GM21576 (cell line): ENCODE data around the gene PLEKHG1.

Experiments
- ATAC-seq: cut with Tn5 transposase; IDR thresholded peaks from one replicate; pipeline ENCODE4 v1.9.1; 2021; ENCODE audit warnings: mild to moderate bottlenecking, moderate library complexity; ENCODE audit not compliant: unreplicated experiment

Gene PLEKHG1

GRCh38 chr6:150599199-150600009 lies at the start of gene PLEKHG1:
PLEKHG1 (plus strand) TSS chr6:150599885; CDS start chr6:150733682, 133,797 bp downstream.
- peak; percentile 73 for ATAC-seq

GRCh38 chr6:150550244-150550643 lies 49.4 kb upstream of the PLEKHG1 start:
- ATAC-seq = no peak

- no peak for ATAC-seq
Observed at GRCh38 chr6:150557043-150557599, 42.6 kb upstream of the PLEKHG1 start.

- no peak for ATAC-seq
Observed at GRCh38 chr6:150560004-150560883, 39.4 kb upstream of the PLEKHG1 start.

GRCh38 chr6:150560884-150561219 lies 38.8 kb upstream of the PLEKHG1 start:
- no peak for ATAC-seq

DNA sequence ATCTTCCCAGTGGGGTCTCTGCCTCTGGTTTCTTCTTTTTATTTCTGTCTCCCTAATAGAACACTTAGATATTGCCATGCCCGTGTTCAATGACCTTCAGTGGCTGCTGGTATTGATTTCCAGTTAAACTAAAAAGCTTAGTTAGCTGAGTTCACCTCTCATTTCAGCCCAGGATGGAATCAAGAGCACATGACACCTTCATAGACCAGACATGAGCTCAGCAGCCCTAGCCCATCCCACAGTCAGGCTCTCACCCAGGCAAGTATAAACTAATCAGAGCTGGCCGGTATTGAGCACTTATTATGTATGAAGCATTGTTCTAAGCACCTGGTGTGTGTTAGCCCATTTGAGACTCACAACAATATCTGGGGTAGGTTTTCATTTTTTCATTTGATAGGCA lies 33.7 kb upstream of the PLEKHG1 start:
- ATAC-seq = no peak

DNA sequence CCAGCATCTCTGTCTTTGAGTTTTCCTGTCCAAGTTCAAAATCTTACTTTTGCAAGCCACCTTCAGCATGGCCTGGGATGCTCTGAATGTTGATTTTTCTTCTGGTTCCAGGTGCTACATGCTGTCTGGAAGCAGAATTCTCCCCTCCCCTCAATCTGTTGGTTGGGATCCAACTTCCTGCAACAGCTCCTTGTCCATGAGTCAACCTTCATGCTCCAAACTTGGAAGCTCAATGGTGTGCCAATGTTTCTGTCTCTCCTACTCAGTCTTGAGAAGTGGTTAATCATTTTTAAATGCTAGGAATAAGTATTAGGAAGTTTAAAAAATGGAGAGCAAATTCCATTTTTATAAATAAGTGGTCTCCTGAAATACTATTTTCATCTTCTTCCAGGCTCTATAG lies 33.2 kb upstream of the PLEKHG1 start:
- no peak for ATAC-seq

DNA sequence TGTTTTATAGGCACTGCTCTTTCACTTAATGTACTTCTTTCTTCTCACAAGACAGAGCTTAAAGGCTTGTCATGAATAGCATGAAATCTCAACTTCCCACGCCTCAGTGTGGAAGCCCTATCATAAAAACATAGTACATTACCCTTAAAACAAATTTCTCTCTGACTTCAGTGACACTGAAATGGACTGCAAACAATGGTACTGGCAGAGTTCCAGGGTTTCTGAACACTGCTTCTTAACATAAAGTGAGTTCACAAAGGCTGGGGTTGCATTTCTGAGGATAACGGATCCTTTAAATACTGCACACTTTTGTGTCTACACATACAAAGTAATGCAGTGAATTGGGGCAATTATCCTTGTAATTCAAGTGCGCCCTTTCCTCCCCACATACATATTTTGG lies 32.3 kb upstream of the PLEKHG1 start:
- no peak for ATAC-seq

DNA sequence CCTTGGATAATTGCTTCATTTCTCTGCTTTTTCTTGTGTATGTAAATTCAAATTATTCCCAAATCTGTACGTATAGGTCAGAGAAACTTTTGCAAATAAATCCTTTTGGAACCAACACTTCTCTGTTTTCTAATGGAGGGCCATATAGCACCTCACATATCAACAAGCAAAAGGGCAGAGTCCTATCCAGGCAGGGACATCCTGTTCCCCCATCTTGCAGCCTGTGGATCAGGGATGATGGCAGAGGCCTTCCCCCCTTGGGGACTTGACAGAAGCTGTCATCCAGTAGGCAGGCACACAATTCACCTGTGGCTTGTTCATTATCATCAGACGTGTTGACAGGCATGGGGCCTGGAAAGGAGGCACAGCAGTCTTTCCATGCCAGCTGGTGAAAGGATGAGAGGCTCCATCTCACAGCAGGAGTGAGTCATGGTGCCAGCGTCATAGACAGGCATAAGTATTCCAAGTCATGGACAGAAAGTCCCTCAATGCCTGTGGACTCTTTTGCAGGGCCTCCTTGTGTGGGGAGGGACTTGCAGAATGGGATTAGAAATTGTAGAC lies 31.8 kb upstream of the PLEKHG1 start:
- no peak for ATAC-seq

- ATAC-seq = no peak
Observed at GRCh38 chr6:150568560-150568959, 31.1 kb upstream of the PLEKHG1 start.

- no peak for ATAC-seq
Observed at GRCh38 chr6:150569161-150569560, 30.5 kb upstream of the PLEKHG1 start.

GRCh38 chr6:150573041-150573681 lies 26.5 kb upstream of the PLEKHG1 start:
- no peak for ATAC-seq

DNA sequence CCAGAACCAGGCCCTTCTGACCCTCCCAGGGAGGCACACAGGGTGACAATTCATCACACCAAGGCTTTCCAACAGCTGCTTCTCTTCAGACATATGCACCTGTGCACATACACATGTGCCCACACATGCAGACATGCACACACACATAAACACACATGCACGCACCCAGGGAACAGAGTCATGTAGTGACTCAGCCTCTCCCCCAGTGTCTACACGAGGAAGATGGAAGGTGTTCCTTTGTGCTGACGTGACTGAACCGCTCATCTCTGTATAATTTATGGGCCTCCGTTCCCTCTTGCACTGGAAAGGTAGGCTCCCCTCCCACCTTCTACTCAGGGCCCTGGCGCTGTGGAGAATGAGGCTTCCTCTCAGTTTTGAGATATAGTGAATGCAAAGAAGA lies 23.8 kb upstream of the PLEKHG1 start:
- no peak for ATAC-seq

DNA sequence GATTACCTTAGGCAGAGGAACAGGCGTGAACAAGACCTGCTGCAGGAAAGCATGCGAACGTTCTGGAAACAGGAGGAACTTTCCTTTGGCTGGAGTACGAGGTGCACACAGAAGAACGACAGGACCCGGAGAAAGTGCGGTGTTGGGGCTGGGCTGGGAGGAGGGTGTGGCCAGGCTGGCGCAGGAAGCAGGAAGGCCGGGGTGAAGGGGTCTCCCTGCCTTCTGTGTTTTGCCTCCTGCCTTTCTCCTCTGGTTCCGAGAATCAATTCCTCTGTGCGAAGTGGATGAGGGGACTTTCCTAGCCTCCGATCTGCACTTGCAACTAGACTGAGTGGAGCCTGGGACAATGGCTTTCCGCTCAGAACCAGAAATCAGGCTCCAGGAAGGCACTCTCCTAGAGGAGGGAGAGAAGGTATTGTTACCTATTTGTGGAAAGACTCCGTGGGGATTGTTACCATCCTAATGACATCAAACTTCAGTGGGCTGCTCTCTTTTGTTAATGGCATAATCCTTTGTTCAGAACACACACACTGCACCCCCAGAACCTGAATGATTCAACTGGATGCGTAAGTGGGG lies 22.9 kb upstream of the PLEKHG1 start:
- ATAC-seq = no peak

DNA sequence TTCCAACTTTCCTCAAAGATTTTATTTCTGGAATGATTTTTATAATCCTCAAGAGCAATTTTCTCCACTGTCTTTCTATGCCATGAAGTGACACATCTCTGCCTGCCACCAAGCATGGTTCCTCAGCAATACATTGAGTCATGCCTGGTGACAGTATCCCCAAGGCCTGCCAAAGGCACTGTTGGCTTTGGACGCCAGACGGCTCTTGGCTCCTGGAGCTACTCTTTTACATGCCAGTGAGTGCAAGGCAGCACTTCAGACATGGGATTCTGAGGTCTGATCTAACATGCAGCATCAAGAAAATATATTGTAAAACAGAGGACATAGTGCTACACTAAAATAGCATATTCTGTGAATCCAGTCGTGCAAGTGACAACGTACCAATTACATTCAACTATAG lies 20.1 kb upstream of the PLEKHG1 start:
- ATAC-seq = no peak

DNA sequence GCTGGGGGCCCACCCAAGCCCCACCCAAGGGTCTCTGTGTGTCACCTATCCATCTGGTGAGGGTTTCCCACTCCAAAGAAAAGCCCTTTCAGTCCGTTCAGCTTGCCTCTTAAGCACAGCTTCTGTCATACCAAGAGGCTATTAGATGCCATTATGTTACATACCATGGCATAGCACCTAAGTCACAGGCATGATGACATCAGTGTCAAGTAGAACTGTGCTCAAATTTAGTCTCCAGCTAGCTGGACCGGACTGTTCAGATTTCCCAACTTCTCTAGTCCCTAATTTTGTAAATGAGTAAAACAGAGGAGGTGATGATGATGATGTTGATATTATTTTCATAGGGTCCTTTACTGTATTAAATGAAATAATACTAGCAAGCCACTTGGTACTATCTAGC lies 19.2 kb upstream of the PLEKHG1 start:
- ATAC-seq = no peak

DNA sequence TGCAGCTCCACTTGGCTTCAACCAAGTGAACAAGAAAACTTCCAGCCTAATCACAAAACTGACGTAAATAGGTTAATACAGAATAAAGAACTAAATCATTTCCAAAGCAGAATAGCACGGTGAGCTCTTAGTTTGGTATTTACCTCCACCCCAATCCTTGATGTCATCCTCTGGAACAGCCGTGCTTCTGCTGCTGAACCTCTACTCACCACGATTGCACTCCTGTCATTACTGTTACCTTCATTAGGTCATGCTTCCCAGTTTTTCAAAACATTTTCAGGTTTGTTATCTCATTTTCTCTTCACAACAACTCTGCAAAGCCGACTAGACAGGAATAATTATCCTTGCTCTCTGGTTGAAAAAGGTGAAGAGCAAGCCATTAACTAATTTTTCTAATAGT lies 15.6 kb upstream of the PLEKHG1 start:
- no peak for ATAC-seq

DNA sequence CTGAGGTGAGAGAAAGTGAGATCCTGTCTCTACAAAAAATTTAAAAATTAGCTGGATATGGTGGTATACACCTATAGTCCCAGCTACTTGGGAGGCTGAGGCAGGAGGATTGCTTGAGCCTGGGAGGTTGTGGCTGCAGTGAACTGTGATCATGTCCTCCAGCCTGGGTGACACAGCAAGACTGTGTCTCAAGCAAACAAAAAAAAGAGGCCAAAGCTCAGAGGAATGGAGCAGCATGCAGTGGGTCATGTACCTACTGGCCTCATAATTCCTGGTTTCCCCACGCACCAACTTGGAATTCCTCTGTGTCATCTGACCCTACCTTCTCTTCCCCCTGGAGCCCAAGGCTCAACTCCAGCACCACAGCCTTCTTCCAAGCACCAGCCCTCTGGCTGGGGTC lies 15.1 kb upstream of the PLEKHG1 start:
- no peak for ATAC-seq

DNA sequence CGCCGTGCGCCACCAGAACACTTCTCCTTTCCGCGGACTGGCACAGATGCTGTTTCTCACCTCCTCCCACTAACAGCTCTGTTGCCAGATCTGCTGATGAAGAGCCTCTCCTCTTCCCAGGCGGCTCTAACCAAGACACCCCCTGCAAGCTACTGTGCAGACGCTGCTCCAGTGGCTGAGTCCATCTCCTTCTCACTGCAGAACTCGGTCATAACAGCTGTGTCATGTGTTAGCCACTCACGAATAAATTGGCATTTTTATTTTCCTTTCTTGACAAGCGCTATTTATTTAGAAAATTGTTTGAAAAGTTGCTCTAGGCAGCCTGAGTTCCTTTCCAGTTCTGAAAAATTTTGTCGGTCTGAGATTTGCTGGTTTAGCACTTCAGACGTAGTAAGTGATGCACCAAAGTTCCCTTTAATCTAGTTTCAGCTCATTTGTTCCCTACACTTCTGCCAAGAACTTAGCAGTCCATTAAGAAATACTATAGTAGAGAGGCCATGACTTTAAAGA lies 12.8 kb upstream of the PLEKHG1 start:
- ATAC-seq = no peak

GRCh38 chr6:150587637-150588036 lies 12.0 kb upstream of the PLEKHG1 start:
- ATAC-seq = no peak
